Measurements from ENCODE around the gene EOLA1. TPM values are rescaled to one million over a fixed set of nuclear protein-coding genes. Genes with fewer than 3 reads are reported as not detected.
"Not testable (repeated sequence)": the region's sequence is repeated elsewhere in the genome, so short reads cannot be mapped to it uniquely, and the experiment has no call there.

Gene EOLA1
- polyA plus RNA-seq, 4 donors, result 16.3 to 23.2 (median 21.4) TPM

DNA sequence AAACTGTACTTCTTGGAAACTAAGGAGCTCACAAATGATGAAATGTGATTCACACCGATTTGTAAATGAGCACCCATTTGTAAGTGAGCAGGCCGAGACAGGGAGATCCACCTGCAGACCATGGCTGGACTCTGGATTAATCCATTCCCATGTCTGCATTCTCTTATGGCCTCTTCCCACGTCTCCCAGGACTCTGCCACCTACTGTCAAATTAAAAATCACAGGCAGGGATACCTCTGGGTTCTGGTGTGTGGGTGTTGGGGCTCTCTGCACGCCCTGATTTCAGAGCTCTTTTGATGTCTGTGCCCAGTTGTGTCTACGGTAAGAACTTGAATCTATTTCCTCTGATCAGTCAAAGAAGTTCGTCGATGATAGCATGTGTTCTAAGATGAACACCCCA, 50.2 kb downstream of the EOLA1 start:
- DNase-seq (ENCODE audit: low read depth in 4 of 4, low spot score in 3 of 4), result not testable (repeated sequence)

DNA sequence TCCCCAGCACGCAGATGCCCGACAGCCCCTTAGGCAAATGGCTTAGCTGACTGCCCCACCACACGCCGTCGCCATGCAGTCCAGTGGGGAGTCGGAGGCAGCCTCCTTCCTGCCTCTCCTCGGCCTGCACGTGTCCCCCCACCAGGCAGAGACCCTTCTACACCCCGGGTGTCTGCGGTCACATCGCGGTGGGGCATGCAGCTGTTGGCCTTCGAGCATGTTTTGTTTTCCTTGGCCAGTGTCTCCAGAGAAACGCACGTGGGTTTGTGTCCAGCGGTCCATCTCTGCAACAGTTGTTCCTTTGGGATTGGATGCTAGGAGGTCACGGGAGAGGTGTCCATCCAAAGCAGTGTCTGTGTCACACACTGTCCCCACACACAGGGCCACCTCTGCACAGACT, 54.4 kb downstream of the EOLA1 start, which contains the start of gene HSFX2:
Gene HSFX2 (minus strand): TSS at position 101 of the 400 bp plus-strand sequence. CDS start 614 bp downstream, outside the sequence.
- DNase-seq (ENCODE audit: low read depth in 4 of 4, low spot score in 3 of 4), result not testable (repeated sequence)

DNA sequence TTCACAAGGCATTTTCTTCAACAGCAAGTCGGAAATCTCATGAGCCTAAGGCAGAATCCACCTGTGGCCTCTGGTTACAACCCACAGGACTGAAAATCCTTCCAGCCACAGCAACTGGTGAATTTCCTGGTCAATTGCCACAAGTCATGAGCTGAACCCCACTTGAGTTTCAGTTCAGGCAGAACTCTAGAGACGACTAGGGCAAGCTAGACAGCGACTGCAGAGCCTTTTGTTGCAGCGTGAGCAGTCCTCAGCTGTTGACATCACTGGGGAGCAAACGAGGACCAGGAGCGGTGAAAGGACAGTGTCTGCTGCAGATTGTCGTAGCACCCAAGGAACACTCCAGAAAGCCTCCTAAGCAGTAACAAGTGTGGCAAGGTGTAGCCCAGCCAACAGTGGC, 55.1 kb downstream of the EOLA1 start:
- DNase-seq (ENCODE audit: low read depth in 4 of 4, low spot score in 3 of 4), result not testable (repeated sequence)

Other genes starting within 250 kb of the EOLA1 start
- 10 to 100 TPM; 32.4 to 42.5 (median 36.9) TPM for gene IDS, start 35.7 kb upstream of the EOLA1 start, polyA plus RNA-seq (ENCODE audit: insufficient read length in 4 of 4)
- under 1 TPM in 1 of 4 donors, not detected in 3; 0.15 TPM for gene HSFX3, start 8.9 kb downstream of the EOLA1 start, polyA plus RNA-seq (ENCODE audit: insufficient read length in 4 of 4)
- not detected for gene MAGEA9B, start 46.4 kb downstream of the EOLA1 start, polyA plus RNA-seq (ENCODE audit: insufficient read length in 4 of 4)
- under 1 TPM in 2 of 4 donors, not detected in 2; 0.46 to 0.78 TPM for gene HSFX2, start 54.3 kb downstream of the EOLA1 start, polyA plus RNA-seq (ENCODE audit: insufficient read length in 4 of 4)
- gene TMEM185A, start 90.8 kb downstream of the EOLA1 start, polyA plus RNA-seq (ENCODE audit: insufficient read length in 4 of 4), result 10 to 100 TPM; 40.8 to 57.4 (median 47.5) TPM
- under 1 TPM in 1 of 4 donors, not detected in 3; 0.05 TPM for gene MAGEA11, start 171.0 kb downstream of the EOLA1 start, polyA plus RNA-seq (ENCODE audit: insufficient read length in 4 of 4)
- 1 to 10 TPM; 1.6 to 2.5 (median 2.0) TPM for gene HSFX1, start 233.1 kb downstream of the EOLA1 start, polyA plus RNA-seq (ENCODE audit: insufficient read length in 4 of 4)
- not detected for gene MAGEA9, start 240.9 kb downstream of the EOLA1 start, polyA plus RNA-seq (ENCODE audit: insufficient read length in 4 of 4)